ENCODE measurements around the gene SLC35A2.

The SLC35A2 gene

GRCh38 chrX:48918301-48918642 lies 6.8 kb upstream of the SLC35A2 start:
- Histone ChIP-seq H3K27ac (peak overlapping the region; percentile 84), H3K9ac (peak overlapping the region; percentile 50), H3K4me1 (peaks cover 6% of the 10 kb centered on the region), H3K9me3 (ENCODE audit: control insufficient read depth, low read length) (no peaks in the 10 kb centered on the region), H3K36me3 (ENCODE audit: control insufficient read depth, insufficient read depth, low read length) (no peaks in the 10 kb centered on the region), H2AFZ (peak overlapping the region; percentile 79), H3K79me2 (no peaks in the 10 kb centered on the region), H3K4me2 (ENCODE audit: low read length) (peak overlapping the region; percentile 79), H3K4me3 (ENCODE audit: low read depth, low read length) (peak overlapping the region; percentile 68), H3K27me3 (ENCODE audit: control insufficient read depth, insufficient read depth, low read length) (no peaks in the 10 kb centered on the region)
- no peak for TF ChIP-seq CTCF (IDR thresholded peaks at IDR 0.05)

DNA sequence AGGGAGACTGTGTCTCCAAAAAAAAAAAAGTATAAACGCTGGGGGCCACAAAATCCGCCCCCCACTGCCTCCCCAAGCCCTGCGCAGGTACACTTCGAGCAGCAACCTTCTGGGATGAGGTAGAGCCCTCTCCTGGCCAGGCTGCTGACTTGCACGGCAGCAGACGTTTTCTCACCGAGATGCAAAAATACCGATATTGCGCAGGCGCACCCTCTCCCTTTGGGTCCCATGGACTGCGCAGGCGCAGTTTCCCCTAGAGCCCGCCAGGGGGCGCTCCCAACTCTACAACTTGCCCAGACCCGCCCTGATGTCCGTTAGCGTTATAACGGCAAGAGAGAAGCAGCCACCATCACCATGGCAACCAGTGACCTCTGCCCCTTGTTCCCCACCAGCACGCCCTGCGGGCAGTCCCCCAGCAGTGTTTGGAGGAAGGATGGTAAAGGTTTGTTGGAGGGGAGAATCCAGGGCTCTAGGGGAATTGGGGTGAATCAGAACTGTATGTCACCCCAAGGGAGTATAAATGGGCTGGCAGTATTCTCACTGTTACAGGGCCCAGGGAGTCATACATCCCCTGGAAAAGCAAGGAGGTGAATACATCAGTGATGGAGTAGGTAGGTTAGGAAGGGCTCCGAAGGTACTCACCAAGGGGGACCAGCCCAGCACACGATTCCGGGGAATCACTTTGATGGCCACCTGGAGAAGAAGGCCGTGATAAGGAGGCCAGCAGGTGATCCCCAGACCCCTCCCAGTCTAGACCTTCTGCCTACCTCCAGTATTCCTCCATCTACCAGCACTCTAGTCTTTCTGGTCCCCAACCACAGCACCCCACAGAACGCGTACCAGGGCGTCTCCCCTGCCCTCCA lies 5.9 kb upstream of the SLC35A2 start:
- peak; percentile 96 for TF ChIP-seq CTCF (IDR thresholded peaks at IDR 0.05)
- Histone ChIP-seq H3K9me3 (ENCODE audit: control insufficient read depth, low read length) (no peaks in the 10 kb centered on the region), H2AFZ (no peak overlapping the region), H3K36me3 (ENCODE audit: control insufficient read depth, insufficient read depth, low read length) (no peaks in the 10 kb centered on the region), H3K9ac (no peak overlapping the region), H3K4me3 (ENCODE audit: low read depth, low read length) (no peak overlapping the region), H3K27me3 (ENCODE audit: control insufficient read depth, insufficient read depth, low read length) (no peaks in the 10 kb centered on the region), H3K27ac (peak overlapping the region; percentile 53), H3K4me2 (ENCODE audit: low read length) (peak overlapping the region; percentile 8), H3K79me2 (no peaks in the 10 kb centered on the region), H3K4me1 (peaks cover 6% of the 10 kb centered on the region)

GRCh38 chrX:48914593-48915493 lies 3.4 kb upstream of the SLC35A2 start:
- Histone ChIP-seq H2AFZ (no peak overlapping the region), H3K4me1 (peaks cover 8% of the 10 kb centered on the region), H3K36me3 (ENCODE audit: control insufficient read depth, insufficient read depth, low read length) (no peaks in the 10 kb centered on the region), H3K9ac (no peak overlapping the region), H3K79me2 (peaks cover 7% of the 10 kb centered on the region), H3K27ac (no peak overlapping the region), H3K4me2 (ENCODE audit: low read length) (no peak overlapping the region), H3K27me3 (ENCODE audit: control insufficient read depth, insufficient read depth, low read length) (no peaks in the 10 kb centered on the region), H3K4me3 (ENCODE audit: low read depth, low read length) (no peak overlapping the region), H3K9me3 (ENCODE audit: control insufficient read depth, low read length) (no peaks in the 10 kb centered on the region)
- TF ChIP-seq CTCF (IDR thresholded peaks at IDR 0.05), result no peak

DNA sequence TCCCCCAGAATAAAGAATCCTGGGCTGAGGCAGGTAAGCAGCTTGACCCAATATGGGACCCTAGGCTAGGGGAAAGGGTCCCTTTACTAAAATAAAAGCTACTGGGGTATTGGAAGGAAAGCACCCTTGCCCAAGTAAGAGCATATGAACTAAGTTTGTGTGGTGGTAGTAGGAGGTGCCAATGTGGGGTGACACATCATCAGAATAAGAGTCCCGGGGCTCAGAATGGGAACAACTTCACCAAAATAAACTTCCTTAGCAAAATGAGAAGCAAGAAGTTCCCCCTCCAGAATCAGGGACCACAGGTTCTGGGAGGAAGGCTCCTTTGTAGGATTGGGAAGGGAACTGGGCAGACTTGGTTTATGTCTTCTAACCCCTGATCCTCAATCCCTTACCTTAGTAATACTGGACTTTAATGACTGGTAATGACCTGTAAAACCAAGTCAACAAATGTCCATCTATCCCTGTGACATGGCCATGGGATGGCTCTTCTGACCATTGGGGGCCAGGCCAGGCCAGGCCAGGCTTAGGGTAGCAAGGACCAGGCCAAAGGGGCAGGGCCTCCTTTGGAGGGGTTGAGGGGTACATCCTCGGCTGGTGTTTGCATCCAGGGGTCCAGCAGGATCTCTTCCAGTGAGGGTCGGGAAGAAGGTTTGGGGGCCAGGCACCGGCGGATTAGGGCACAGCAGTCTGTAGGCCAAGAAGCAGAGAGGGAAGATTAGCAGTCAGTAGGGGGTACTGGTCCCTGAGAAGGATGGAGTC lies 2.3 kb upstream of the SLC35A2 start:
- no peak for TF ChIP-seq CTCF (IDR thresholded peaks at IDR 0.05)
- Histone ChIP-seq H3K36me3 (ENCODE audit: control insufficient read depth, insufficient read depth, low read length) (no peaks in the 10 kb centered on the region), H2AFZ (no peak overlapping the region), H3K4me1 (peaks cover 7% of the 10 kb centered on the region), H3K4me3 (ENCODE audit: low read depth, low read length) (no peak overlapping the region), H3K27ac (no peak overlapping the region), H3K27me3 (ENCODE audit: control insufficient read depth, insufficient read depth, low read length) (no peaks in the 10 kb centered on the region), H3K79me2 (peaks cover 10% of the 10 kb centered on the region), H3K9me3 (ENCODE audit: control insufficient read depth, low read length) (no peaks in the 10 kb centered on the region), H3K4me2 (ENCODE audit: low read length) (no peak overlapping the region), H3K9ac (no peak overlapping the region)
